ENCODE measurements around the gene HIVEP3. TPM values are rescaled to one million over a fixed set of nuclear protein-coding genes. Genes with fewer than 3 reads are reported as not detected.

The HIVEP3 gene
- polyA plus RNA-seq, 1 of the 3 experiments (the other 2 are of a cell fraction), result 6.4 TPM

DNA sequence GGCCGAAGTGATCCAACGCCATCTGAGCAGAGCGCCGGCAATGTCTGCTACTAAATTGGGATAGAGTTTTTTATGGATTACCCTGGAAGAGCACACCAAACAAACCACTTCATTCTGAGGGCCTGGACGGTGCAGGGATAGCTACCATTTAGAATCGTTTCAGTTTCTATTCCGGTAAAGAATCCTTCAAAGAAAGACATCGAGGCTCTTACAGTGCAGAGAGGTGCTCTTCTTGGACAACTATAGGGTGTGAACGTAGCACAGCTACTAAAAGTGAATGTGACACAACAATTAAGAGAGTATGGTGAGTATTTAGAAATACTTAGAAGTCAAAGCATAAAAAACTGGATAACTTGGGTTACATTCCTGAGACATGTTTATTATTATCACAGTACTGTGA, 16.1 kb downstream of the HIVEP3 start:
- Histone ChIP-seq H2AFZ (ENCODE audit: low read depth) (no peak overlapping the region), H3K36me3 (replicated peaks in 1 of 2; ENCODE audit: control insufficient read depth in 1 of 2, insufficient read depth in 2 of 2, low read length in 1 of 2) (no peaks in the 10 kb centered on the region), H3F3A (replicated peaks; ENCODE audit: insufficient read depth) (peaks cover 28% of the 10 kb centered on the region), H3K4me1 (ENCODE audit: control insufficient read depth in 1 of 2, insufficient read depth in 2 of 2, low read depth in 1 of 2, low read length in 1 of 2) (peaks cover 10 to 47% of the 10 kb centered on the region in 2 experiments; a peak in 3 of 4 replicates), H4K20me1 (ENCODE audit: insufficient read depth) (no peaks in the 10 kb centered on the region), H3K9me3 (no peaks in the 10 kb centered on the region), H3K4me2 (peak overlapping the region; percentile 79), H3K4me3 (ENCODE audit: low read depth in 2 of 2, low read length in 1 of 2) (no peak overlapping the region), H3K27ac (ENCODE audit: low read depth in 2 of 2, low read length in 1 of 2) (peak overlapping the region; percentile 36 to 89; a peak in 3 of 4 replicates), H3K27me3 (ENCODE audit: insufficient read depth) (no peaks in the 10 kb centered on the region), H3K9me2 (no peaks in the 10 kb centered on the region), H3K79me2 (ENCODE audit: insufficient read depth) (peaks cover 20% of the 10 kb centered on the region), H3K9ac (peak overlapping the region; percentile 70; the same call in 1 of the 2 replicates)
- ChIA-PET CTCF (interaction anchor here (1.6 kb wide), 1 partner anchor 329 kb away, joined by 5 read pairs; no protein-coding TSS in a partner anchor), POLR2A (no interaction called here)
- DNase-seq, result no peak
- 87% methylated on average over 9 of the region's 9 CpGs for WGBS (ENCODE audit: low lambda C conversion rate)
- TF ChIP-seq FOXJ3 (CRISPR knock-in tag; IDR thresholded peaks at IDR 0.05), result no peak
- TF ChIP-seq TCF12 (IDR thresholded peaks at IDR 0.05), result no peak
- TF ChIP-seq, protein P1, sequence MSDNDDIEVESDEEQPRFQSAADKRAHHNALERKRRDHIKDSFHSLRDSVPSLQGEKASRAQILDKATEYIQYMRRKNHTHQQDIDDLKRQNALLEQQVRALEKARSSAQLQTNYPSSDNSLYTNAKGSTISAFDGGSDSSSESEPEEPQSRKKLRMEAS (IDR thresholded peaks at IDR 0.05; ENCODE audit: low read depth), result no peak
- no peak for TF ChIP-seq MEF2A (IDR thresholded peaks at IDR 0.05; ENCODE audit: borderline replicate concordance, low read depth)
- TF ChIP-seq RCOR1 (IDR thresholded peaks at IDR 0.05; ENCODE audit: low read length), result no peak
- TF ChIP-seq POLR2AphosphoS5 (IDR thresholded peaks at IDR 0.05; ENCODE audit: low read depth, low read length), result no peak
- TF ChIP-seq NRF1 (IDR thresholded peaks at IDR 0.05; ENCODE audit: low read depth, low read length), result no peak
- TF ChIP-seq, protein P2, sequence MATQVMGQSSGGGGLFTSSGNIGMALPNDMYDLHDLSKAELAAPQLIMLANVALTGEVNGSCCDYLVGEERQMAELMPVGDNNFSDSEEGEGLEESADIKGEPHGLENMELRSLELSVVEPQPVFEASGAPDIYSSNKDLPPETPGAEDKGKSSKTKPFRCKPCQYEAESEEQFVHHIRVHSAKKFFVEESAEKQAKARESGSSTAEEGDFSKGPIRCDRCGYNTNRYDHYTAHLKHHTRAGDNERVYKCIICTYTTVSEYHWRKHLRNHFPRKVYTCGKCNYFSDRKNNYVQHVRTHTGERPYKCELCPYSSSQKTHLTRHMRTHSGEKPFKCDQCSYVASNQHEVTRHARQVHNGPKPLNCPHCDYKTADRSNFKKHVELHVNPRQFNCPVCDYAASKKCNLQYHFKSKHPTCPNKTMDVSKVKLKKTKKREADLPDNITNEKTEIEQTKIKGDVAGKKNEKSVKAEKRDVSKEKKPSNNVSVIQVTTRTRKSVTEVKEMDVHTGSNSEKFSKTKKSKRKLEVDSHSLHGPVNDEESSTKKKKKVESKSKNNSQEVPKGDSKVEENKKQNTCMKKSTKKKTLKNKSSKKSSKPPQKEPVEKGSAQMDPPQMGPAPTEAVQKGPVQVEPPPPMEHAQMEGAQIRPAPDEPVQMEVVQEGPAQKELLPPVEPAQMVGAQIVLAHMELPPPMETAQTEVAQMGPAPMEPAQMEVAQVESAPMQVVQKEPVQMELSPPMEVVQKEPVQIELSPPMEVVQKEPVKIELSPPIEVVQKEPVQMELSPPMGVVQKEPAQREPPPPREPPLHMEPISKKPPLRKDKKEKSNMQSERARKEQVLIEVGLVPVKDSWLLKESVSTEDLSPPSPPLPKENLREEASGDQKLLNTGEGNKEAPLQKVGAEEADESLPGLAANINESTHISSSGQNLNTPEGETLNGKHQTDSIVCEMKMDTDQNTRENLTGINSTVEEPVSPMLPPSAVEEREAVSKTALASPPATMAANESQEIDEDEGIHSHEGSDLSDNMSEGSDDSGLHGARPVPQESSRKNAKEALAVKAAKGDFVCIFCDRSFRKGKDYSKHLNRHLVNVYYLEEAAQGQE (IDR thresholded peaks at IDR 0.05; ENCODE audit: low read depth, low read length), result no peak
- TF ChIP-seq, protein P3, sequence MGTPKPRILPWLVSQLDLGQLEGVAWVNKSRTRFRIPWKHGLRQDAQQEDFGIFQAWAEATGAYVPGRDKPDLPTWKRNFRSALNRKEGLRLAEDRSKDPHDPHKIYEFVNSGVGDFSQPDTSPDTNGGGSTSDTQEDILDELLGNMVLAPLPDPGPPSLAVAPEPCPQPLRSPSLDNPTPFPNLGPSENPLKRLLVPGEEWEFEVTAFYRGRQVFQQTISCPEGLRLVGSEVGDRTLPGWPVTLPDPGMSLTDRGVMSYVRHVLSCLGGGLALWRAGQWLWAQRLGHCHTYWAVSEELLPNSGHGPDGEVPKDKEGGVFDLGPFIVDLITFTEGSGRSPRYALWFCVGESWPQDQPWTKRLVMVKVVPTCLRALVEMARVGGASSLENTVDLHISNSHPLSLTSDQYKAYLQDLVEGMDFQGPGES (IDR thresholded peaks at IDR 0.05; ENCODE audit: low read depth, low read length), result no peak
- no peak for TF ChIP-seq FOSL2 (IDR thresholded peaks at IDR 0.05; ENCODE audit: borderline replicate concordance, low read depth)
- no peak for TF ChIP-seq GABPA (IDR thresholded peaks at IDR 0.05; ENCODE audit: low read depth)
- TF ChIP-seq RAD21 (IDR thresholded peaks at IDR 0.05; ENCODE audit: low read length), result no peak
- no peak for TF ChIP-seq ELF1 (IDR thresholded peaks at IDR 0.05)
- no peak for TF ChIP-seq GATA2 (CRISPR knock-in tag; IDR thresholded peaks at IDR 0.05)
- no peak for TF ChIP-seq JUND (IDR thresholded peaks at IDR 0.05)
- TF ChIP-seq, protein P4, sequence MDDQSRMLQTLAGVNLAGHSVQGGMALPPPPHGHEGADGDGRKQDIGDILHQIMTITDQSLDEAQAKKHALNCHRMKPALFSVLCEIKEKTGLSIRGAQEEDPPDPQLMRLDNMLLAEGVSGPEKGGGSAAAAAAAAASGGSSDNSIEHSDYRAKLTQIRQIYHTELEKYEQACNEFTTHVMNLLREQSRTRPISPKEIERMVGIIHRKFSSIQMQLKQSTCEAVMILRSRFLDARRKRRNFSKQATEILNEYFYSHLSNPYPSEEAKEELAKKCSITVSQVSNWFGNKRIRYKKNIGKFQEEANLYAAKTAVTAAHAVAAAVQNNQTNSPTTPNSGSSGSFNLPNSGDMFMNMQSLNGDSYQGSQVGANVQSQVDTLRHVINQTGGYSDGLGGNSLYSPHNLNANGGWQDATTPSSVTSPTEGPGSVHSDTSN (IDR thresholded peaks at IDR 0.05), result no peak
- no peak for TF ChIP-seq RFX5 (IDR thresholded peaks at IDR 0.05; ENCODE audit: low read length)
- no peak for TF ChIP-seq CHD2 (IDR thresholded peaks at IDR 0.05; ENCODE audit: low read length, partially characterized antibody)
- no peak for TF ChIP-seq RXRA (IDR thresholded peaks at IDR 0.05; ENCODE audit: borderline replicate concordance, low read depth)
